IPS-15b (cell line): ENCODE data around the gene MYO1D.
"Not testable (repeated sequence)": the region's sequence is repeated elsewhere in the genome, so short reads cannot be mapped to it uniquely, and the experiment has no call there.

Source experiments
- H3K27me3 ChIP-seq: one replicate; pipeline ENCODE4 v1.6.1; 2013; ENCODE audit warnings: low read length; ENCODE audit not compliant: control insufficient read depth, insufficient read depth
- H3K36me3 ChIP-seq: one replicate; pipeline ENCODE4 v1.6.1; 2013; ENCODE audit warnings: low read length; ENCODE audit not compliant: control insufficient read depth, insufficient read depth
- H3K4me1 ChIP-seq: one replicate; pipeline ENCODE4 v1.6.1; 2013; ENCODE audit warnings: mild to moderate bottlenecking, low read length; ENCODE audit not compliant: control insufficient read depth, insufficient read depth
- H3K4me3 ChIP-seq: one replicate; pipeline ENCODE4 v1.5.1; 2013; ENCODE audit warnings: low read depth, low read length
- H3K9ac ChIP-seq: one replicate; pipeline ENCODE4 v1.6.1; 2013; ENCODE audit warnings: low read depth, mild to moderate bottlenecking, low read length
- H3K9me3 ChIP-seq: one replicate; pipeline ENCODE4 v1.6.1; 2013; ENCODE audit warnings: mild to moderate bottlenecking, low read length; ENCODE audit not compliant: control insufficient read depth, insufficient read depth

MYO1D gene

GRCh38 chr17:32733401-32733800 lies 143.5 kb downstream of the MYO1D start:
- Histone ChIP-seq H3K4me1 (no peaks in the 10 kb centered on the region), H3K9me3 (no peaks in the 10 kb centered on the region), H3K4me3 (no peak overlapping the region), H3K36me3 (no peaks in the 10 kb centered on the region), H3K9ac (no peak overlapping the region), H3K27me3 (no peaks in the 10 kb centered on the region)

DNA sequence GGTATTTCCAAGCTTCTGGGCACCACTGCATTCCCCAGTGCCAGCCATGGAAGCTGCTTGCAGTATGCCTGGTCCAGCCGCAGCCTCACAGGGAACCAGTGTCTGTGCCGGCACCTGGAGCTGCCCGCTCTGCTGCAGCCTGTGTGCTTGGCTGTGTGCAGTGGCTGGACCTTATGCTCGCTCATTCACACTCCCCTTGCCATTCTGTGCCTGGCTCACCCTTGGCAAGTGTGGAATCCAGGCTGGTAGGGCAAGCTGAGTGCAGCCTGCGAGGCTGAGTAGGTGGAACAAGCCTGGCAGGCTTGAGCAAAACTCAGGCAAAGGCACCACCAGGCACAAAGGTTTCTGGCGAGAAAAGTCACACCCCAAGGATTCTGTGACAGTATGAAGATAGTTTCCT lies 144.0 kb downstream of the MYO1D start:
- no peak overlapping the region for H3K9ac ChIP-seq
- no peaks in the 10 kb centered on the region for H3K9me3 ChIP-seq
- H3K4me1 ChIP-seq: no peaks in the 10 kb centered on the region
- H3K4me3 ChIP-seq: no peak overlapping the region
- H3K36me3 ChIP-seq: no peaks in the 10 kb centered on the region
- no peaks in the 10 kb centered on the region for H3K27me3 ChIP-seq

GRCh38 chr17:32732296-32732642 lies 144.7 kb downstream of the MYO1D start:
- no peaks in the 10 kb centered on the region for H3K36me3 ChIP-seq
- H3K4me3 ChIP-seq: no peak overlapping the region
- H3K9me3 ChIP-seq: no peaks in the 10 kb centered on the region
- no peaks in the 10 kb centered on the region for H3K27me3 ChIP-seq
- no peak overlapping the region for H3K9ac ChIP-seq
- no peaks in the 10 kb centered on the region for H3K4me1 ChIP-seq

DNA sequence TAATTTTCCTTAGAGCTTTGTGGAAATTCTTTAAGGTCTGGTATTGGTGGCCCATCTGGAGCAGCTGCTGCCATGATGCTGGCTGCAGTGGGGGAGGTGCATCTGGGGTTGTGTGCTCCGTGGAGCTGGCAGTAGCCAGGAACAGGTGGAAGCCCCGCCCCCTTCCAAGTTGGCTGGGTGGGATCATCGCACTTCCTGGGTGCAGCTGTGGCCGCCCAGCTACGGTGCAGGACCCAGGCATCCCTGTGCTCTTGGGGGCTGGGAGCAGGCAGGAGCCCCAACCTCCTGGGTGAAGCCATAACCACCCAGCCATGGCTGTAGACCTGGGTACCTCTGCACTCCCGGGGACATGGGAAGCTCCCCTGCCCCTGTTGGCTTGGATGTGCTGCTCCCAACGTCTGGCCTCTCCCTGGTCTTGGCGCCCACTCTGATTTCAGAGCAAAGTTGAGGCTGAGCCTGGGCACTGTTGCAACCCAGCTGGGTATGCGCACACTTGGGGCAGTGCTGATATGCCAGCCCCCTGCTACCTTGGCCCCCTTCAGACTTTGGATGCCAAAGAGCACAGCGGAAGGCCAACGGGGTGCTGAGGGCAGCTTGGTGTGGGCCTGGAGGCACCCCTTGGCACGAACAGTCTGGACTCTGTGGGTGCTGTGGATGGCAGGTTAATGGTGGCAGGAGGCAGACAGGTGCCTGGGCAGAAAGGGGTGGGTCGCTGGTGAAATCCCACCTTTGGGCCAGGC lies 145.2 kb downstream of the MYO1D start:
- no peak overlapping the region for H3K4me3 ChIP-seq
- no peaks in the 10 kb centered on the region for H3K9me3 ChIP-seq
- no peaks in the 10 kb centered on the region for H3K27me3 ChIP-seq
- H3K36me3 ChIP-seq: no peaks in the 10 kb centered on the region
- H3K4me1 ChIP-seq: no peaks in the 10 kb centered on the region
- no peak overlapping the region for H3K9ac ChIP-seq

GRCh38 chr17:32727681-32728080 lies 149.2 kb downstream of the MYO1D start:
- no peaks in the 10 kb centered on the region for H3K27me3 ChIP-seq
- no peak overlapping the region for H3K9ac ChIP-seq

GRCh38 chr17:32725697-32726096 lies 151.2 kb downstream of the MYO1D start:
- no peaks in the 10 kb centered on the region for H3K9me3 ChIP-seq
- no peaks in the 10 kb centered on the region for H3K36me3 ChIP-seq
- no peak overlapping the region for H3K9ac ChIP-seq
- no peak overlapping the region for H3K4me3 ChIP-seq
- H3K4me1 ChIP-seq: no peaks in the 10 kb centered on the region
- no peaks in the 10 kb centered on the region for H3K27me3 ChIP-seq

More at GRCh38 chr17:32727681-32728080, 149.2 kb downstream of the MYO1D start:
- Histone ChIP-seq H3K4me3 (no peak overlapping the region), H3K36me3 (no peaks in the 10 kb centered on the region), H3K9me3 (no peaks in the 10 kb centered on the region), H3K4me1 (no peaks in the 10 kb centered on the region)

- Histone ChIP-seq H3K9me3 (no peaks in the 10 kb centered on the region), H3K4me1 (no peaks in the 10 kb centered on the region), H3K36me3 (no peaks in the 10 kb centered on the region), H3K27me3 (no peaks in the 10 kb centered on the region), H3K4me3 (no peak overlapping the region), H3K9ac (no peak overlapping the region)
Measured at GRCh38 chr17:32723310-32723955, 153.5 kb downstream of the MYO1D start.

DNA sequence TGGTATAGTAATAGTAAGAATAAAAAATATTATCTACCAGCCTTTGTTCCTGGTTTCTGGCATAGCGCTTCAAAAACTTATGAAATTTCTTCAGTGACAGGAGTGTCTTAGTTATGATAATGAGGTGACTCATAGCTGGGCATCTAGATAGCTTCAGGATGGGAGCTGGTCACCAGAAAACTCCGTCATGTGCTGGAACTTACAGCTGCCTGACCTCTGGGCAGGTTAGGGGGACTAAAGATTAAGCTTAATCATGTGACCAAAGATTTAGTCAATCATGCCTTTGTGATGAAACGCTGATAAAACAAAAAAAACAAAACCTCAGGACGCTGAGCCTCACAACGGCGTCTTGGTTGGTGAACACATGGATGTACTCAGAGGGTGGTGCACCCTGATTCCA lies 154.2 kb downstream of the MYO1D start:
- H3K9ac ChIP-seq: no peak overlapping the region
- no peak overlapping the region for H3K4me3 ChIP-seq
- H3K27me3 ChIP-seq: no peaks in the 10 kb centered on the region
- H3K9me3 ChIP-seq: no peaks in the 10 kb centered on the region
- no peaks in the 10 kb centered on the region for H3K36me3 ChIP-seq
- no peaks in the 10 kb centered on the region for H3K4me1 ChIP-seq

DNA sequence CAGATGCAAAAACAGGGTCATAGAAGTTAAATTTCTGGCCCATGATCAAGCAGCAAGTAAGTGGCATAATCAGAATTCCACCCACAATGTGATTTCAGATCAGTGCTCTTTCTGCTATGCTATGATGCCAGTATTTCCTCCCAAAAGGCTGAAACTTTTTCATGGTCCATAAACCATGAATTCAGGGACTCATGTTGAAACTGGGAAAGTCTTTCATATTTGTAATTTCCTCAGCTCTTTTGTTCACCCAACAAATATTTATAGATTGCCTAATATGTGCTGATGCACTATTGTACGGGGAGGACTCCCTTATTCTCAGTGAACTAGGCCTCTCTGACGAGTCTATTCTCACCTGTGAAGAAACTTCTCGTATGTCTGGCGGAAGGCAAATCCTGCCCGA lies 156.3 kb downstream of the MYO1D start:
- H3K4me1 ChIP-seq: no peaks in the 10 kb centered on the region
- H3K4me3 ChIP-seq: no peak overlapping the region
- no peaks in the 10 kb centered on the region for H3K36me3 ChIP-seq
- H3K9me3 ChIP-seq: no peaks in the 10 kb centered on the region
- no peaks in the 10 kb centered on the region for H3K27me3 ChIP-seq
- no peak overlapping the region for H3K9ac ChIP-seq

DNA sequence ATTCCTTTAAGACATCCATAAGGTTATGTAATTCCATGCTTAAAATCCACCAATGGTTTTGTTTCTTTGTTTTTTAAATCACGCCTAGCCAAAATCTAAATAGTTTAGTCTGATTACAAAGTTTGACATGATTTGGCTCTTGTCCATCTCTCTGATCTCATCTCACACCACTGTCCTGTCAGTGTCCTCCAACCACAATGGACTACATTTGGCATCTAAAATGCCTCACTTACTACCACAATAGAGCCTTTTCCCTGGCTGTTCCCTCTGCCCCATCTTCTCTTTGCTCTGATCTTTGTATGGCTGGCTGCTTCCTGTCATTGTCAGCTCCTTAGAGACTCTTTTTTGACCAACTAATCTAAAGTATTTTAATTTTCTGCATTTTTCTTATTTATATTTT lies 157.2 kb downstream of the MYO1D start:
- no peak overlapping the region for H3K9ac ChIP-seq
- H3K9me3 ChIP-seq: no peaks in the 10 kb centered on the region
- no peaks in the 10 kb centered on the region for H3K36me3 ChIP-seq
- H3K27me3 ChIP-seq: no peaks in the 10 kb centered on the region
- H3K4me1 ChIP-seq: no peaks in the 10 kb centered on the region
- H3K4me3 ChIP-seq: no peak overlapping the region

DNA sequence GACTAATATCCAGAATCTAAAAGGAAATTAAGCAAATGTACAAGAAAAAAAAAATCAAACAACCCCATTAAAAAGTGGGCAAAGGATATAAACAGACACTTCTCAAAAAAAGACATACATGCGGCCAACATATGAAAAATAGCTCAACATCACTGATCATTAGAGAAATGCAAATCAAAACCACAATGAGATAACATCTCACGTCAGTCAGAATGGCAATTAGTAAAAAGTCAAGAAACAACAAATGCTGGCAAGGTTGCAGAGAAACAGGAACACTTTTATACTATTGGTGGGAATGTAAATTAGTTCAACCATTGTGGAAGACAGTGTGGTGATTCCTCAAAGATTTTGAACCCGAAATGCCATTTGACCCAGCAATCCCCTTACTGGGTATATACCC lies 162.0 kb downstream of the MYO1D start:
- H3K4me3 ChIP-seq, H3K27me3 ChIP-seq, H3K36me3 ChIP-seq, H3K4me1 ChIP-seq, H3K9ac ChIP-seq, H3K9me3 ChIP-seq: not testable (repeated sequence)

- not testable (repeated sequence) for H3K27me3 ChIP-seq, H3K36me3 ChIP-seq, H3K4me1 ChIP-seq, H3K4me3 ChIP-seq, H3K9ac ChIP-seq, H3K9me3 ChIP-seq
Measured at GRCh38 chr17:32714206-32714605, 162.7 kb downstream of the MYO1D start.
